Transverse colon (tissue), 4 donors: ENCODE results near the gene SRSF7. TPM values are rescaled to one million over a fixed set of nuclear protein-coding genes. Genes with fewer than 3 reads are reported as not detected.
"Not testable (repeated sequence)": the region's sequence is repeated elsewhere in the genome, so short reads cannot be mapped to it uniquely, and the experiment has no call there.

ENCODE experiments used
- DNase-seq: peaks from one replicate; pipeline ENCODE4 v3.0.0-alpha.2; 2019
- H3K27ac ChIP-seq, 4 donors: fragments of 200-600 bp; sonication (generic); 2 replicates each; pipeline ENCODE4 v1.5.1; 2016 to 2018; ENCODE audit warnings: inconsistent platforms in 4 of 4
- H3K27me3 ChIP-seq: fragments of 200-600 bp; sonication (generic); 2 replicates; pipeline ENCODE4 v1.5.1; 2017; ENCODE audit warnings: inconsistent platforms
- H3K36me3 ChIP-seq, 4 donors: fragments of 200-600 bp; sonication (generic); 2 replicates each; pipeline ENCODE4 v1.5.1; 2017 to 2019; ENCODE audit warnings: inconsistent platforms in 4 of 4
- H3K4me1 ChIP-seq, 4 donors: fragments of 200-600 bp; sonication (generic); 2 replicates each; pipeline ENCODE4 v1.5.1; 2017 to 2020; ENCODE audit warnings: inconsistent platforms in 4 of 4
- H3K4me3 ChIP-seq, 4 donors: fragments of 200-600 bp; sonication (generic); 1 replicate in 1 of 4; 2 replicates in 3 of 4; pipeline versions ENCODE4 v1.5.1 to v1.6.1; 2017 to 2019; ENCODE audit warnings: inconsistent platforms in 4 of 4
- H3K9me3 ChIP-seq, 2 donors: fragments of 200-600 bp; sonication (generic); 2 replicates each; pipeline ENCODE4 v1.5.1; 2017 to 2019; ENCODE audit warnings: inconsistent platforms in 2 of 2
- EP300 ChIP-seq: sonication (generic); formaldehyde crosslinking; IDR thresholded peaks from one replicate; pipeline ENCODE4 v1.6.1; 2017; ENCODE audit warnings: antibody characterized with exemption, low read depth
- POLR2A ChIP-seq: fragments of 450-650 bp; IDR thresholded peaks from one replicate; pipeline ENCODE4 v1.6.1; 2016; ENCODE audit warnings: antibody characterized with exemption, mild to moderate bottlenecking, moderate library complexity
- POLR2AphosphoS5 ChIP-seq, 3 donors: sonication (generic); formaldehyde crosslinking; IDR thresholded peaks; one replicate each; pipeline ENCODE4 v1.6.1; 2016; ENCODE audit warnings: antibody characterized with exemption in 3 of 3
- WGBS, 2 donors: methylation state at CpG; one replicate each; pipeline ENCODE4 v1.1.5; 2018; ENCODE audit warnings: low coverage in 1 of 2; 5-methylcytosine and 5-hydroxymethylcytosine counted together
- in situ Hi-C, 4 donors: fragments of 200-750 bp; cut with MboI; loops; one replicate each; pipeline versions ENCODE4 v1.15.0 to v1.15.1; 2017; ENCODE audit warnings: low sequenced_read_pairs in 3 of 4, low pct_ligation_motif_present in 1 of 4, low pct_unique_long_range_greater_than_20kb in 1 of 4
- intact Hi-C: fragments of 100-400 bp; cut with DNase I; formaldehyde crosslinking; loops from one replicate; pipeline ENCODE4 v1.15.1; 2023; ENCODE audit warnings: low total_unique reads
- total RNA-seq, 4 donors: library from RNA; depleted of rRNA; stranded (reverse); fragments of >200 nt; gene quantifications; one replicate each; pipeline ENCODE4 v1.1.0, GENCODE V29; 2016
- TF ChIP-seq, protein P1 (sequence below), 5 experiments: fragments of 200-600 bp in 3 of 5; fragments of 450-650 bp in 2 of 5; sonication (generic) in 3 of 5; IDR thresholded peaks; 1 replicate in 2 of 5; 2 replicates in 3 of 5; pipeline ENCODE4 v1.5.1; 2016 to 2017; ENCODE audit warnings: antibody characterized with exemption in 5 of 5, inconsistent platforms in 3 of 5, mild to moderate bottlenecking in 2 of 5, moderate library complexity in 1 of 5

The SRSF7 gene
- 100 to 1,000 TPM in 2 of 4 donors, 10 to 100 TPM in 2; 75.6 to 153 (median 95.0) TPM for total RNA-seq

DNA sequence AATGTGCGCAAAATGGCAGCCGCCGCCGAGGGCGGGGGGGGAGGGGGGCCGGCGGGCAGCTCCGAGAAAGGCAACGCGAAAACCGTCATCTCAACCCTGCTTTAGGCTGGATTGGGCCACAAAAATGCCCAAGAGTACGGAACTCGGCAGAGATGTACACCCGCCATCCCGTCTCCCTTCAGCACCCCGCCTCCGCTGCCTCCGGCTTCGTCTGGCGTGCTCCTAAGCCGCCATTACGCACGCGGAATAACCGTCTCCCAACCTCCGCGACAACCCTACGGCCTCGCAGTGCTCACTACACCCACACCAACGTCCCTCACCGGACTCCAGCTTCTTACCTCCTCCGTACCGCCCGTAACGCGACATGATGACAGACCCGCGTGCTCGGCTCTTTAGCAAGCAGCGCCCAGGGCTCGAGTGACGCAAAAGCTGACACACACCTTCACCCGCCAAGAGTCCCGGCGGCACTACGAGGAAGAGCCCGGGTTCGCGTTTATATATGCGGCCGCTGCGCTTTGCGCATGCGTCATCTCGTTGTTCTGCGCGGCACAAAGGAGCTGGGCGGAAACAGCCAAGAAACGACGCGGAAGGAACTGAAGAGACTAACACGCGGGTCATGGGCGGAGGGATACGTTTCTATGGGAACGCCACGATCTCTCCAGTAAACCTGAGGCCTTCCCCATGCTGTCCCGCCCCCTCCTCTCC is at the start of gene SRSF7:
Gene SRSF7 (minus strand): TSS at position 471 of the 705 bp plus-strand sequence. CDS start 105 bp downstream, at position 366.
- peaks cover 0 to 34% (median 16%) of the 10 kb centered on the region in 4 donors for H3K36me3 ChIP-seq
- DNase-seq, result peak; percentile 97
- peak within 1 kb of the TSS; percentile 97 to 99 (median 98) for H3K27ac ChIP-seq
- in situ Hi-C loops, result no loop called here
- H3K4me3 ChIP-seq, result peak within 1 kb of the TSS; percentile 75 to 90 (median 78)
- H3K9me3 ChIP-seq, result no peaks in the 10 kb centered on the region
- H3K4me1 ChIP-seq, result peaks cover 22 to 45% (median 36%) of the 10 kb centered on the region in 4 donors
- intact Hi-C loops, result no loop called here
- H3K27me3 ChIP-seq, result no peaks in the 10 kb centered on the region
- WGBS, 2 donors, result 0 to 1% methylated on average over 17 to 68 of the region's 68 CpGs
- TF ChIP-seq EP300 (peak; percentile 43), POLR2AphosphoS5 (IDR thresholded peaks at IDR 0.05) (peak; percentile 100), POLR2A (peak; percentile 100)
- TF ChIP-seq, protein P1, sequence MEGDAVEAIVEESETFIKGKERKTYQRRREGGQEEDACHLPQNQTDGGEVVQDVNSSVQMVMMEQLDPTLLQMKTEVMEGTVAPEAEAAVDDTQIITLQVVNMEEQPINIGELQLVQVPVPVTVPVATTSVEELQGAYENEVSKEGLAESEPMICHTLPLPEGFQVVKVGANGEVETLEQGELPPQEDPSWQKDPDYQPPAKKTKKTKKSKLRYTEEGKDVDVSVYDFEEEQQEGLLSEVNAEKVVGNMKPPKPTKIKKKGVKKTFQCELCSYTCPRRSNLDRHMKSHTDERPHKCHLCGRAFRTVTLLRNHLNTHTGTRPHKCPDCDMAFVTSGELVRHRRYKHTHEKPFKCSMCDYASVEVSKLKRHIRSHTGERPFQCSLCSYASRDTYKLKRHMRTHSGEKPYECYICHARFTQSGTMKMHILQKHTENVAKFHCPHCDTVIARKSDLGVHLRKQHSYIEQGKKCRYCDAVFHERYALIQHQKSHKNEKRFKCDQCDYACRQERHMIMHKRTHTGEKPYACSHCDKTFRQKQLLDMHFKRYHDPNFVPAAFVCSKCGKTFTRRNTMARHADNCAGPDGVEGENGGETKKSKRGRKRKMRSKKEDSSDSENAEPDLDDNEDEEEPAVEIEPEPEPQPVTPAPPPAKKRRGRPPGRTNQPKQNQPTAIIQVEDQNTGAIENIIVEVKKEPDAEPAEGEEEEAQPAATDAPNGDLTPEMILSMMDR (IDR thresholded peaks at IDR 0.05), result peak in 3 of 5 experiments; percentile 15 to 22 (median 17)

DNA sequence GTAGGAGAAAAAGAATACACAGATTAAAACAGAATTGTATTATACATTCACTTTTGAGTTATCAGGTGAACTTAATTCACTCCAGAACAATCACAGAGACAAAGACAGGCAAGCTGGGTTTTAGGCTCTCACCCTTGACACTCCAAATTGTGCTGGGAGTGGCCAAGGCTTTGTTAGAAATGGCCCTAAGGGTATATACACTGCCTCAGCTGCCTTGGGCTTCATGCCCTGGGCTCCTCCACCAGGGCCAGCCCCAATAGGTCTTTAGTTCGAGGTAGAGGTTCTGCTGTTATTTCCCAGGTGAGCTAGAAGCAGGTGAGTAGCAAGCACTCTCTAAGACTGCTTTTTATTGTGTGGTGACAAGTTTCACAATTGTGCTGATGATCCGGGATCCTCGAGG is 46.8 kb upstream of the SRSF7 start:
- no peak for DNase-seq
- H3K27ac ChIP-seq, result no peak overlapping the region
- intact Hi-C loops, result no loop called here
- H3K9me3 ChIP-seq, result no peaks in the 10 kb centered on the region
- H3K4me1 ChIP-seq, result peaks cover 0 to 14% (median 6%) of the 10 kb centered on the region in 4 donors
- no peaks in the 10 kb centered on the region for H3K36me3 ChIP-seq
- in situ Hi-C loops, result no loop called here
- no peak overlapping the region for H3K4me3 ChIP-seq
- 84% methylated on average over 3 of the region's 3 CpGs; no CpG with 5 or more reads in 1 of the 2 donors for WGBS, 2 donors
- no peaks in the 10 kb centered on the region for H3K27me3 ChIP-seq
- no peak for TF ChIP-seq EP300
- TF ChIP-seq, protein P1 (IDR thresholded peaks at IDR 0.05), result no peak
- TF ChIP-seq POLR2AphosphoS5 (IDR thresholded peaks at IDR 0.05), result no peak
- no peak for TF ChIP-seq POLR2A

DNA sequence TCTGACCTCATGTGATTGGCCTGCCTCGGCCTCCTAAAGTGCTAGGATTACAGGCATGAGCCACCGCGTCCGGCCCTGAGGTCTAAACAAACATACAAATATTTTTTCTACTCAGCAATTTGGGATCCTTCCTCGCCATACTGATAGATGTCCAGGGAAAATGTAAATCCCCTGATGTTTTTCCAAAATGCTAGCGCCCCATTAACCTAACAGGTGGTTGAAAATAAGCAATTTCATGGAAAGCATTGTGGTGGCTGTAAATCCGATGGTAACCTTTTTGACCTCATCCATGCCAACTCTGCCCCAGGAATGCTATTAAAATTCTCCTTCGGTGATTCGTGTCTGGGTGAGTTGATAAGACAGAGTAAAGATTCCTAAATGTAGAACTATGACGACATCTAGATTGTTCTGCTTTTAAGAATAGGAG is 46.1 kb upstream of the SRSF7 start:
- in situ Hi-C loops, result no loop called here
- Histone ChIP-seq H3K27ac (no peak overlapping the region), H3K36me3 (no peaks in the 10 kb centered on the region), H3K4me1 (peaks cover 0 to 14% (median 6%) of the 10 kb centered on the region in 4 donors), H3K4me3 (no peak overlapping the region), H3K9me3 (no peaks in the 10 kb centered on the region), H3K27me3 (no peaks in the 10 kb centered on the region)
- intact Hi-C loops, result no loop called here
- TF ChIP-seq EP300 (no peak), POLR2A (no peak), POLR2AphosphoS5 (IDR thresholded peaks at IDR 0.05) (no peak)
- TF ChIP-seq, protein P1 (IDR thresholded peaks at IDR 0.05), result no peak
- DNase-seq, result no peak
- 77 to 91% methylated on average over 3 to 10 of the region's 10 CpGs for WGBS, 2 donors

DNA sequence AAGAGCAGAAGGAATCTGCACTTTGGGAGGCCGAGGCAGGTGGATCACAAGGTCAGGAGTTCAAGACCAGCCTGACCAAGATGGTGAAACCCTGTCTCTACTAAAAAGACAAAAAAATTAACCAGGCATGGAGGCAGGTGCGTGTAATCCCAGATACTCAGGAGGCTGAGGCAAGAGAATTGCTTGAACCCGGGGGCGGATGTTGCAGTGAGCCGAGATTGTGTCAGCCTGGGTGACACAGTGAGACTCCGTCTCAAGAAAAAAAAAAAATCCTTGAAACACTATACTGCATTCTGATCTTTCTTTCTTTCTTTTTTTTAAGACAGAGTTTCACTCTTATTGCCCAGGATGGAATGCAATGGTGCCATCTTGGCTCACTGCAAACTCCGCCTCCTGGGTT is 43.9 kb upstream of the SRSF7 start:
- H3K36me3 ChIP-seq, H3K9me3 ChIP-seq, in situ Hi-C loops, H3K27ac ChIP-seq, H3K4me3 ChIP-seq, intact Hi-C loops, H3K27me3 ChIP-seq, DNase-seq: not testable (repeated sequence)
- 75 to 87% methylated on average over 4 to 7 of the region's 7 CpGs for WGBS, 2 donors
- peaks cover 0 to 22% (median 9%) of the 10 kb centered on the region in 4 donors for H3K4me1 ChIP-seq
